ENCODE results near the gene SMIM11.

- TF ChIP-seq POLR2A (IDR thresholded peaks at IDR 0.05) (no peak), CTCF (IDR thresholded peaks at IDR 0.05) (no peak), POLR2AphosphoS5 (IDR thresholded peaks at IDR 0.05) (no peak), EP300 (IDR thresholded peaks at IDR 0.05) (no peak)
Observed at GRCh38 chr21:34372321-34372720, 3.0 kb upstream of the SMIM11 start.

Data from gastroesophageal sphincter (tissue), 3 donors.